Thyroid gland (tissue), 4 donors: ENCODE results near the gene RNF175. TPM values are rescaled to one million over a fixed set of nuclear protein-coding genes. Genes with fewer than 3 reads are reported as not detected.

Experiments used
- DNase-seq, 2 donors: peaks; one replicate each; pipeline ENCODE4 v3.0.0-alpha.2; 2019
- H3K27ac ChIP-seq, 3 donors: fragments of 200-600 bp; sonication (generic); 1 replicate in 2 of 3; 2 replicates in 1 of 3; pipeline ENCODE4 v1.5.1; 2016 to 2019; ENCODE audit warnings: mild to moderate bottlenecking in 1 of 3, moderate library complexity in 1 of 3
- H3K27me3 ChIP-seq: fragments of 200-600 bp; sonication (generic); one replicate; pipeline ENCODE4 v1.5.1; 2019
- H3K36me3 ChIP-seq, 2 donors: fragments of 200-600 bp; sonication (generic); one replicate each; pipeline ENCODE4 v1.5.1; 2016 to 2019
- H3K4me1 ChIP-seq, 2 donors: fragments of 200-600 bp; sonication (generic); one replicate each; pipeline ENCODE4 v1.5.1; 2017 to 2019
- H3K4me3 ChIP-seq, 3 donors: fragments of 200-600 bp; sonication (generic); replicated peaks in 1 of 3; 1 replicate in 2 of 3; 2 replicates in 1 of 3; pipeline ENCODE4 v1.5.1; 2016; ENCODE audit warnings: mild to moderate bottlenecking in 1 of 3
- H3K9me3 ChIP-seq: fragments of 200-600 bp; sonication (generic); one replicate; pipeline ENCODE4 v1.5.1; 2017
- CTCF ChIP-seq, 6 experiments: fragments of 200-600 bp in 3 of 6; fragments of 450-650 bp in 3 of 6; sonication (generic) in 3 of 6; IDR thresholded peaks; one replicate each; pipeline ENCODE4 v1.5.1; 2016 to 2019; ENCODE audit warnings: antibody characterized with exemption in 6 of 6, mild to moderate bottlenecking in 2 of 6, inconsistent platforms in 1 of 6, moderate library complexity in 1 of 6
- POLR2A ChIP-seq, 2 donors: fragments of 450-650 bp; IDR thresholded peaks; one replicate each; pipeline ENCODE4 v1.6.1; 2017; ENCODE audit warnings: antibody characterized with exemption in 2 of 2, mild to moderate bottlenecking in 2 of 2, moderate library complexity in 1 of 2
- WGBS, 2 donors: methylation state at CpG; one replicate each; pipeline ENCODE4 v1.1.5; 2017; 5-methylcytosine and 5-hydroxymethylcytosine counted together
- intact Hi-C: fragments of 100-400 bp; cut with DNase I; formaldehyde crosslinking; loops from one replicate; pipeline ENCODE4 v1.15.1; 2023
- total RNA-seq, 4 donors: library from RNA; depleted of rRNA; stranded (reverse); fragments of >200 nt; gene quantifications; one replicate each; pipeline ENCODE4 v1.2.3, GENCODE V29; 2016

The RNF175 gene
- total RNA-seq, 4 donors from 2014 or later = 3.4 TPM; not detected in 3

- no peaks in the 10 kb centered on the region for H3K9me3 ChIP-seq
- intact Hi-C loops = no loop called here
- H3K4me1 ChIP-seq = no peaks in the 10 kb centered on the region
- no peaks in the 10 kb centered on the region for H3K36me3 ChIP-seq
- 92 to 96% methylated on average over 2 of the region's 2 CpGs for WGBS, 2 donors
- H3K27me3 ChIP-seq = no peaks in the 10 kb centered on the region
- no peak overlapping the region for H3K4me3 ChIP-seq
- no peak overlapping the region for H3K27ac ChIP-seq
- DNase-seq = no peak
- TF ChIP-seq POLR2A (IDR thresholded peaks at IDR 0.05) (no peak), CTCF (IDR thresholded peaks at IDR 0.05) (no peak)
Observed at GRCh38 chr4:153773236-153773690, 13.4 kb upstream of the RNF175 start.

GRCh38 chr4:153771046-153771445 is 11.2 kb upstream of the RNF175 start:
- Histone ChIP-seq H3K4me3 (no peak overlapping the region), H3K36me3 (no peaks in the 10 kb centered on the region), H3K4me1 (no peaks in the 10 kb centered on the region), H3K27me3 (no peaks in the 10 kb centered on the region), H3K9me3 (no peaks in the 10 kb centered on the region), H3K27ac (no peak overlapping the region)
- intact Hi-C loops = no loop called here
- TF ChIP-seq POLR2A (IDR thresholded peaks at IDR 0.05) (no peak), CTCF (IDR thresholded peaks at IDR 0.05) (no peak)
- no peak for DNase-seq

GRCh38 chr4:153766758-153767157 is 6.9 kb upstream of the RNF175 start:
- WGBS, 2 donors = 95 to 96% methylated on average over 6 of the region's 6 CpGs

GRCh38 chr4:153765894-153766293 is 6.1 kb upstream of the RNF175 start:
- intact Hi-C loops = no loop called here
- no peak overlapping the region for H3K27ac ChIP-seq
- no peaks in the 10 kb centered on the region for H3K9me3 ChIP-seq
- no peak for TF ChIP-seq POLR2A (IDR thresholded peaks at IDR 0.05)
- TF ChIP-seq CTCF (IDR thresholded peaks at IDR 0.05) = no peak
- no peaks in the 10 kb centered on the region for H3K27me3 ChIP-seq
- no peaks in the 10 kb centered on the region for H3K4me1 ChIP-seq
- 88 to 89% methylated on average over 8 of the region's 8 CpGs for WGBS, 2 donors
- H3K36me3 ChIP-seq = no peaks in the 10 kb centered on the region
- DNase-seq = no peak
- H3K4me3 ChIP-seq = no peak overlapping the region

More at GRCh38 chr4:153766758-153767157, 6.9 kb upstream of the RNF175 start:
- H3K4me1 ChIP-seq = no peaks in the 10 kb centered on the region
- no peaks in the 10 kb centered on the region for H3K27me3 ChIP-seq
- no peaks in the 10 kb centered on the region for H3K36me3 ChIP-seq
- H3K9me3 ChIP-seq = no peaks in the 10 kb centered on the region
- no peak for DNase-seq
- intact Hi-C loops = no loop called here
- TF ChIP-seq POLR2A (IDR thresholded peaks at IDR 0.05) = no peak
- TF ChIP-seq CTCF (IDR thresholded peaks at IDR 0.05) = no peak
- no peak overlapping the region for H3K4me3 ChIP-seq
- H3K27ac ChIP-seq = no peak overlapping the region

- H3K9me3 ChIP-seq = no peaks in the 10 kb centered on the region
- H3K4me3 ChIP-seq = no peak overlapping the region
- DNase-seq = no peak
- H3K36me3 ChIP-seq = no peaks in the 10 kb centered on the region
- H3K4me1 ChIP-seq = peaks cover 0 to 3% of the 10 kb centered on the region in 2 donors
- intact Hi-C loops = no loop called here
- no peak for TF ChIP-seq POLR2A (IDR thresholded peaks at IDR 0.05)
- no peak for TF ChIP-seq CTCF (IDR thresholded peaks at IDR 0.05)
- WGBS, 2 donors = 60 to 68% methylated on average over 5 of the region's 5 CpGs
- no peak overlapping the region for H3K27ac ChIP-seq
- H3K27me3 ChIP-seq = no peaks in the 10 kb centered on the region
Observed at GRCh38 chr4:153764601-153765368, 5.0 kb upstream of the RNF175 start.
